OCI-LY7 (cell line): ENCODE measurements around the gene PIGC. TPM values are rescaled to one million over a fixed set of nuclear protein-coding genes. Genes with fewer than 3 reads are reported as not detected.

Experiments used
- BruUV-seq: library from RNA; stranded (reverse); fragments of 400-500 nt; replicated peaks from 2 replicates; lab custom pipeline; 2021; lab: Mats Ljungman, UMichigan
- CTCF ChIA-PET: fragments of 300-600 bp; sonication (Branson Sonifier 250); formaldehyde crosslinking; loops from one replicate; lab custom pipeline; 2022; ENCODE audit warnings: antibody characterized with exemption; ENCODE audit not compliant: unreplicated experiment; lab: Charles Lee
- POLR2A ChIA-PET: fragments of 300-600 bp; sonication (Branson Sonifier 250); formaldehyde crosslinking; loops from one replicate; lab custom pipeline; 2022; ENCODE audit warnings: antibody characterized with exemption; lab: Charles Lee
- DNase-seq: peaks from one replicate; pipeline ENCODE4 v3.0.0-alpha.2; 2015; ENCODE audit warnings: low spot score
- H2AFZ ChIP-seq: fragments of 200-600 bp; sonication (generic), shearing (Covaris generic); 2 replicates; pipeline ENCODE4 v1.6.1; 2014; ENCODE audit warnings: mild to moderate bottlenecking, antibody characterized with exemption, low read length, moderate library complexity
- H3K27ac ChIP-seq: fragments of 200-600 bp; sonication (generic); 2 replicates; pipeline ENCODE4 v1.5.1; 2014; ENCODE audit warnings: mixed run types, low read depth, mild to moderate bottlenecking, moderate library complexity, low read length, inconsistent platforms; ENCODE audit not compliant: poor library complexity, severe bottlenecking
- H3K36me3 ChIP-seq: fragments of 200-600 bp; sonication (generic); 2 replicates; pipeline ENCODE4 v1.6.1; 2014; ENCODE audit warnings: mild to moderate bottlenecking, antibody characterized with exemption, low read length, moderate library complexity, mixed read lengths; ENCODE audit not compliant: insufficient read depth
- H3K4me1 ChIP-seq: fragments of 200-600 bp; sonication (generic); 2 replicates; pipeline ENCODE4 v1.5.1; 2014; ENCODE audit warnings: mild to moderate bottlenecking, low read length; ENCODE audit not compliant: insufficient read depth, poor library complexity, severe bottlenecking
- H3K4me2 ChIP-seq: fragments of 200-600 bp; sonication (generic); 2 replicates; pipeline ENCODE4 v1.6.1; 2014; ENCODE audit warnings: mild to moderate bottlenecking, low read length
- H3K4me3 ChIP-seq: fragments of 200-600 bp; sonication (generic); 2 replicates; pipeline ENCODE4 v1.5.1; 2014; ENCODE audit warnings: mild to moderate bottlenecking, low read depth, low read length; ENCODE audit not compliant: poor library complexity, severe bottlenecking
- H3K79me2 ChIP-seq: fragments of 200-600 bp; sonication (generic); 2 replicates; pipeline ENCODE4 v1.6.1; 2016; ENCODE audit warnings: low read depth, mild to moderate bottlenecking, low read length, moderate library complexity, mixed read lengths; ENCODE audit not compliant: insufficient read depth
- H3K9me2 ChIP-seq: fragments of 200-600 bp; sonication (generic); 2 replicates; pipeline ENCODE4 v1.6.1; 2016; ENCODE audit warnings: mild to moderate bottlenecking, low read length, mixed read lengths; ENCODE audit not compliant: insufficient read depth
- H3K9me3 ChIP-seq: fragments of 200-600 bp; sonication (generic); 2 replicates; pipeline ENCODE4 v1.6.1; 2014; ENCODE audit warnings: mild to moderate bottlenecking, mixed run types, low read length, mixed read lengths
- H4K20me1 ChIP-seq: fragments of 200-600 bp; sonication (generic); 2 replicates; pipeline ENCODE4 v1.6.1; 2014; ENCODE audit warnings: mild to moderate bottlenecking, antibody characterized with exemption, low read length, moderate library complexity, mixed read lengths; ENCODE audit not compliant: insufficient read depth
- CTCF ChIP-seq: fragments of 200-600 bp; sonication (generic); conservative IDR thresholded peaks from 2 replicates; pipeline ENCODE4 v1.5.1; 2014; ENCODE audit warnings: mild to moderate bottlenecking, antibody characterized with exemption, low read length, moderate library complexity, mixed read lengths
- EZH2phosphoT487 ChIP-seq: fragments of 200-600 bp; sonication (generic); IDR thresholded peaks from 2 replicates; pipeline ENCODE4 v1.6.1; 2018; ENCODE audit warnings: low read depth, borderline replicate concordance, mild to moderate bottlenecking, mixed run types, antibody characterized with exemption, low read length, moderate library complexity, mixed read lengths
- intact Hi-C: fragments of 100-400 bp; cut with micrococcal nuclease; formaldehyde crosslinking; loops from one replicate; pipeline ENCODE4 v1.10.0; 2022; ENCODE audit not compliant: unreplicated experiment
- total RNA-seq, 2 experiments: library from RNA; depleted of rRNA in 1 of 2; stranded (reverse); fragments of >200 nt in 1 of 2; shearing (Covaris generic) in 1 of 2; gene quantifications; 2 replicates each; pipeline ENCODE4 v1.2.3, GENCODE V29; 2014 to 2022

The PIGC gene
- total RNA-seq, 2 experiments from 2014 or later, result 15.4 to 18.4 TPM

GRCh38 chr1:172460177-172460576, 16.3 kb upstream of the PIGC start:
- Histone ChIP-seq H3K79me2 (no peaks in the 10 kb centered on the region), H2AFZ (no peak overlapping the region), H3K9me3 (no peaks in the 10 kb centered on the region), H3K36me3 (no peaks in the 10 kb centered on the region), H3K27ac (no peak overlapping the region), H3K9me2 (no peaks in the 10 kb centered on the region), H3K4me1 (no peaks in the 10 kb centered on the region), H4K20me1 (no peaks in the 10 kb centered on the region), H3K4me3 (no peak overlapping the region), H3K4me2 (no peak overlapping the region)
- no peak for DNase-seq
- POLR2A ChIA-PET, result interaction anchor here (1.1 kb wide), 1 partner anchor 9 kb away, joined by 3 read pairs; no protein-coding TSS in a partner anchor
- no TSS peak for BruUV-seq
- TF ChIP-seq EZH2phosphoT487 (no peak), CTCF (no peak)
- CTCF ChIA-PET, result no interaction called here
- intact Hi-C loops, result no loop called here

DNA sequence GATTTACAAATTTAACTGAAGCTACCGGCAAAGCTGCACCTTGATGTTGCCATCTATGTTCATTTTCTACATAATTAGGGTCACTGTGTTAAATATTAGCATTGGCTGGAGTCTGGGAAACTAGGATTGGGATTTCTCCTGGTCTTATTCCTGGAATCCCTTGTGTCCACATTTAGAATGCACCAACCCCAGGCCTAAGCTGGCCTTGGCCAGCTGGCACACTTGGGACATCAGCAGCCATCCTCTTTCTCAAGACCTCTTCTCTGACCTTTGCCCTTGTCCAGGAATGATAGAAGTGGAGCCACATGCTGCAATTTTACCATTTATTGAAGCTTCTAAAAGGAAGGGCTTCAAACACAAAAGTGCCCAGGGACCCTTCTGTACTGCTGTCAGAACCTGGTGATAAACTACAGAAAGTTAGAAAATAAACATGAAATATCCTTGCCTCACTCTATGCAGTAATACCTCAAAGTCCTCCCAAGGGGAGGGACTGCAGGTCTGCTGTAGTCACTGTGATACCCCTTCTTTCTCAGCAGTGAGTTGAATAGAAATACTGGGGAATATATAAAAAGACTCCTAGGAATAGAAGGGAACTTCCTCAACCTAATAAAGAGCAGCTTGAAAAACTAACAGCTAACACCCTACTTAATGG, 13.7 kb upstream of the PIGC start:
- no peak for TF ChIP-seq EZH2phosphoT487
- TF ChIP-seq CTCF, result no peak
- Histone ChIP-seq H3K4me1 (no peaks in the 10 kb centered on the region), H3K27ac (no peak overlapping the region), H3K9me3 (no peaks in the 10 kb centered on the region), H3K79me2 (no peaks in the 10 kb centered on the region), H3K4me2 (no peak overlapping the region), H3K36me3 (no peaks in the 10 kb centered on the region), H3K4me3 (no peak overlapping the region), H4K20me1 (no peaks in the 10 kb centered on the region), H2AFZ (no peak overlapping the region), H3K9me2 (no peaks in the 10 kb centered on the region)
- no TSS peak for BruUV-seq
- DNase-seq, result no peak
- CTCF ChIA-PET, result no interaction called here
- POLR2A ChIA-PET, result no interaction called here
- intact Hi-C loops, result loop anchor here (10.0 kb wide), 1 partner anchor 147 kb away; no protein-coding TSS in a partner anchor

DNA sequence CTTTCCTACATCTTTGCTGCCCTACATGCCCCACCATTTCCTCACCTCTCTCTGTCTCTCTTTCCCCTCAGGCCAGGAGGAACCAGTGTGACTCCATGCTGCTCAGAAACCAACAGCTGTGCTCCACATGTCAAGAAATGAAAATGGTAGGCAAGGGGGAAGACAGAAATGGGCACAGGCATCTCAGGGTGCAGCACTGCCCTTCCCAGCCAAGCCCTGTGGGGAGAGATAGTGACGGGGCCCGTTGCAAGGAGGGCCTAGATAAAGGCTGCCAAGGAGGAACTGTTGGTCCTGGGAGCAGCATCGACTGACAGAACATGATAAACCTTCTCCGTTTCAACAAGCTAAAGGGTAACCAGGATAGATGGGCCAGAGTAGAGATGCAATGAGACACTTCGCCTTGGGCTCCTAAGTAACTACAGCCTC, 12.5 kb upstream of the PIGC start:
- no peak for DNase-seq
- Histone ChIP-seq H4K20me1 (no peaks in the 10 kb centered on the region), H2AFZ (no peak overlapping the region), H3K79me2 (no peaks in the 10 kb centered on the region), H3K4me3 (no peak overlapping the region), H3K4me2 (no peak overlapping the region), H3K9me2 (no peaks in the 10 kb centered on the region), H3K9me3 (no peaks in the 10 kb centered on the region), H3K4me1 (no peaks in the 10 kb centered on the region), H3K27ac (no peak overlapping the region), H3K36me3 (no peaks in the 10 kb centered on the region)
- ChIA-PET POLR2A (no interaction called here), CTCF (no interaction called here)
- BruUV-seq, result no TSS peak
- no peak for TF ChIP-seq CTCF
- no peak for TF ChIP-seq EZH2phosphoT487
- intact Hi-C loops, result loop anchor here (10.0 kb wide), 1 partner anchor 148 kb away; no protein-coding TSS in a partner anchor
